Right lobe of liver (tissue), 6 donors: ENCODE results near the gene ADAMTS14. TPM values are rescaled to one million over a fixed set of nuclear protein-coding genes. Genes with fewer than 3 reads are reported as not detected.
"Not testable (repeated sequence)": the region's sequence is repeated elsewhere in the genome, so short reads cannot be mapped to it uniquely, and the experiment has no call there.

Experiments
- ATAC-seq, 4 donors: fragments of 200-7000 bp; cut with Tn5 transposase; one replicate each; pipeline ENCODE4 v1.9.1; 2020; ENCODE audit warnings: mild to moderate bottlenecking in 4 of 4, moderate library complexity in 4 of 4
- DNase-seq, 3 donors: peaks; one replicate each; pipeline ENCODE4 v3.0.0-alpha.2; 2020
- H3K27ac ChIP-seq, 3 donors: fragments of 200-600 bp; one replicate each; pipeline ENCODE4 v1.8.0; 2022
- H3K27me3 ChIP-seq, 2 donors: fragments of 200-600 bp; one replicate each; pipeline ENCODE4 v1.8.0; 2022
- H3K36me3 ChIP-seq, 4 donors: fragments of 200-600 bp; sonication (generic) in 1 of 4; one replicate each; pipeline versions ENCODE4 v1.5.1 to v1.8.0; 2017 to 2022; ENCODE audit warnings: control low read depth in 1 of 4
- H3K4me1 ChIP-seq, 4 donors: fragments of 200-600 bp; sonication (generic) in 1 of 4; one replicate each; pipeline versions ENCODE4 v1.5.1 to v1.8.0; 2017 to 2022; ENCODE audit warnings: control low read depth in 1 of 4
- H3K4me3 ChIP-seq, 3 donors: fragments of 200-600 bp; one replicate each; pipeline ENCODE4 v1.8.0; 2022
- H3K9me3 ChIP-seq, 4 donors: fragments of 200-600 bp; sonication (generic) in 1 of 4; one replicate each; pipeline versions ENCODE4 v1.5.1 to v1.8.0; 2017 to 2022; ENCODE audit warnings: control low read depth in 1 of 4
- POLR2A ChIP-seq: fragments of 450-650 bp; IDR thresholded peaks from one replicate; pipeline ENCODE4 v1.6.1; 2017; ENCODE audit warnings: antibody characterized with exemption, mild to moderate bottlenecking
- WGBS: methylation state at CpG from one replicate; pipeline ENCODE4 v1.1.6; 2018; ENCODE audit warnings: low coverage, low lambda C conversion rate; ENCODE audit not compliant: insufficient coverage; ENCODE audit errors: missing lambda C conversion rate; 5-methylcytosine and 5-hydroxymethylcytosine counted together
- intact Hi-C, 2 donors: fragments of 100-400 bp; cut with DNase I; formaldehyde crosslinking; loops; one replicate each; pipeline versions ENCODE4 v1.11.2 to v1.14.1; 2022
- total RNA-seq, 6 experiments: library from RNA; depleted of rRNA in 2 of 6; stranded (reverse); fragments of >200 nt in 2 of 6; fragmentation: NEBNext Ultra II Directional in 3 of 6; extraction: Animal tissue kit (Norgen Biotek cat#: 25700) in 3 of 6; gene quantifications; one replicate each; pipeline versions ENCODE4 v1.1.0 to v1.2.4, GENCODE V29; 2016 to 2023
- TF ChIP-seq, protein P1 (sequence below), 4 donors: fragments of 200-600 bp in 3 of 4; fragments of 450-650 bp in 1 of 4; IDR thresholded peaks; one replicate each; pipeline versions ENCODE4 v1.5.1 to v1.8.0; 2016 to 2022; ENCODE audit warnings: antibody characterized with exemption in 4 of 4, mild to moderate bottlenecking in 2 of 4
- donor health status: DM: no; HTN: yes; CAD: no.
- donor health status: DM: no; HTN: no; CAD: no.
- donor health status: DM: no; HTN: no; CAD: no.
- donor health status: DM: no; HTN: yes; CAD: no.
- donor health status: DM: no; HTN: yes; CAD: no.

Gene ADAMTS14
- total RNA-seq, 6 experiments from 2014 or later = 0.06 to 0.18 (median 0.11) TPM

DNA sequence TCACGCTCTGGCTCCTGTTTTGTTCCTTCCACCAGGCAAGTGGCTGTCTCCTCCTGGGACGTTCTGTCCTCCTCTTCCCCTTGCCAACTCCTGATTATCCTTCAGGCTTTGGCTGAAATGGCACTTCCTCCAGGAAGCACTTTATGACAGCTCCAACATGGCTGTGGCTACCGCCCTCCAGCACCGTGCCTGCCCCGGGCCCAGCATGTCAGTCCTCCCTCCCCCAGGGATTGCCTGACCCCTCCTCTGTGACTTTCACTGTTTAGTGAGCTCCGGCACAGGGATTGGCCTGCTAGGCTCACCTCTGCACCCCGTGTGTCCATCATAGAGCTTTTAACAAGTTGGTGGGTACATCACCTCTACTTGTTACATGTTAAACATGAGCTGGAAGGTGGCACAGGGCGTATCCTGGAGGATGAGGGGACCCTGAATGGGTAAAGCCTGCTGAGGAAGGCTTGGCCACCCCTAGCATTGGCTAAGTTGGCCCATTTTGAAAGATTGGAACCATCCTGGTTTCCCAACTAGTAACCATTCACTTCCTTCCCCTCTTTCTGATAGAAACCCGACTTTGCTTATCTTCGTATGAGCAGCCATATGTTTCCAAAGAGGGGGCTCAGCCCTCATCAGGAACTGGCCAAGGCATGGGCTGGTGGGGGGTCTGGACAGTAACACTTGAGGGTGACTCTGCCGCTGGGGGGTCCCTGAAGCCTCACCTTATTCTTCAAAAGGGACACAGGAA, 10.5 kb upstream of the ADAMTS14 start:
- no peak overlapping the region for H3K4me3 ChIP-seq
- intact Hi-C loops = no loop called here
- DNase-seq (peak in 2 of 3 donors; percentile 25 to 26), ATAC-seq (no peak)
- TF ChIP-seq, protein P1, sequence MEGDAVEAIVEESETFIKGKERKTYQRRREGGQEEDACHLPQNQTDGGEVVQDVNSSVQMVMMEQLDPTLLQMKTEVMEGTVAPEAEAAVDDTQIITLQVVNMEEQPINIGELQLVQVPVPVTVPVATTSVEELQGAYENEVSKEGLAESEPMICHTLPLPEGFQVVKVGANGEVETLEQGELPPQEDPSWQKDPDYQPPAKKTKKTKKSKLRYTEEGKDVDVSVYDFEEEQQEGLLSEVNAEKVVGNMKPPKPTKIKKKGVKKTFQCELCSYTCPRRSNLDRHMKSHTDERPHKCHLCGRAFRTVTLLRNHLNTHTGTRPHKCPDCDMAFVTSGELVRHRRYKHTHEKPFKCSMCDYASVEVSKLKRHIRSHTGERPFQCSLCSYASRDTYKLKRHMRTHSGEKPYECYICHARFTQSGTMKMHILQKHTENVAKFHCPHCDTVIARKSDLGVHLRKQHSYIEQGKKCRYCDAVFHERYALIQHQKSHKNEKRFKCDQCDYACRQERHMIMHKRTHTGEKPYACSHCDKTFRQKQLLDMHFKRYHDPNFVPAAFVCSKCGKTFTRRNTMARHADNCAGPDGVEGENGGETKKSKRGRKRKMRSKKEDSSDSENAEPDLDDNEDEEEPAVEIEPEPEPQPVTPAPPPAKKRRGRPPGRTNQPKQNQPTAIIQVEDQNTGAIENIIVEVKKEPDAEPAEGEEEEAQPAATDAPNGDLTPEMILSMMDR (IDR thresholded peaks at IDR 0.05) = no peak
- no peak for TF ChIP-seq POLR2A
- H3K9me3 ChIP-seq = no peaks in the 10 kb centered on the region
- H3K27ac ChIP-seq = no peak overlapping the region
- H3K27me3 ChIP-seq = no peaks in the 10 kb centered on the region
- H3K36me3 ChIP-seq = no peaks in the 10 kb centered on the region
- H3K4me1 ChIP-seq = no peaks in the 10 kb centered on the region
- WGBS = 51% methylated on average over 9 of the region's 11 CpGs

DNA sequence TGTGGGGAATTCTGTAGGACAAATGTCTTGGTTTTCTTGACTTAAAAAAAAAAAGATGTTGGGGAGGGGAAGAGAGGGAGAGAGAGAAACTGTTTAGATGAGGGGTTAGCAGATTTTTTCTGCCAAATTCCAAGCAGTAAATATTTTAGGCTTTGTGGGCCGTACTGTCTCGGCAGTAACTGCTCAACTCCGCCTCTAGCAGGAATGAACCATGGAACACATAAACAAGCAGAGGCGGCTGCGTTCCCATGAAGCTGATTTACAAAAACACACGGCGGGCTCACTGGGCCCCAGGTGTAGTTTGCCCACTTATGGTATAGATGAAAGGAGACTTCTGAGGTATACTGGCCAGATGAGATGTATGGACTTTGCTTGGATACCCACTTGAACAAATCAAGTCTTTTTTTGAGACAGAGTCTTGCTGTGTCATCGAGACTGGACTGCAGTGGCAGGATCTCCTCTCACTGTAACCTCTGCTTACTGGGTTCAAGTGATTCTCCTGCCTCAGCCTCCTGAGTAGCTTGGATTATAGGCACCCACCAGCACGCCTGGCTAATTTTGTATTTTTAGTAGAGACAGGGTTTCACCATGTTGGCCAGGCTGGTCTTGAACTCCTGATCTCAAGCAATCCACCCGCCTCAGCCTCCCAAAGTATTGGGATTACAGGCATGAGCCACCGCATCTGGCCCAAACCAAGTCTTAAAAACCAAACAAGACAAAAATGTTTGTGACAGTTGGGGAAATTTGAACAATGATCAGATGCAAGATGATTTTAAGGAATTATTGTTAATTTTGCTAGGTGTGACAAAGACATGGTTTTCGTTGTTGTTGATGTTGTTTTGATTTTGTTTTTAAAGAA, 9.7 kb upstream of the ADAMTS14 start:
- no peak overlapping the region for H3K27ac ChIP-seq
- ATAC-seq (no peak), DNase-seq (peak in 2 of 3 donors; percentile 8 to 45)
- 75% methylated on average over 9 of the region's 12 CpGs for WGBS
- TF ChIP-seq, protein P1 (IDR thresholded peaks at IDR 0.05) = no peak
- no peak for TF ChIP-seq POLR2A
- H3K9me3 ChIP-seq = no peaks in the 10 kb centered on the region
- H3K4me1 ChIP-seq = no peaks in the 10 kb centered on the region
- H3K4me3 ChIP-seq = no peak overlapping the region
- intact Hi-C loops = no loop called here
- no peaks in the 10 kb centered on the region for H3K27me3 ChIP-seq
- no peaks in the 10 kb centered on the region for H3K36me3 ChIP-seq

DNA sequence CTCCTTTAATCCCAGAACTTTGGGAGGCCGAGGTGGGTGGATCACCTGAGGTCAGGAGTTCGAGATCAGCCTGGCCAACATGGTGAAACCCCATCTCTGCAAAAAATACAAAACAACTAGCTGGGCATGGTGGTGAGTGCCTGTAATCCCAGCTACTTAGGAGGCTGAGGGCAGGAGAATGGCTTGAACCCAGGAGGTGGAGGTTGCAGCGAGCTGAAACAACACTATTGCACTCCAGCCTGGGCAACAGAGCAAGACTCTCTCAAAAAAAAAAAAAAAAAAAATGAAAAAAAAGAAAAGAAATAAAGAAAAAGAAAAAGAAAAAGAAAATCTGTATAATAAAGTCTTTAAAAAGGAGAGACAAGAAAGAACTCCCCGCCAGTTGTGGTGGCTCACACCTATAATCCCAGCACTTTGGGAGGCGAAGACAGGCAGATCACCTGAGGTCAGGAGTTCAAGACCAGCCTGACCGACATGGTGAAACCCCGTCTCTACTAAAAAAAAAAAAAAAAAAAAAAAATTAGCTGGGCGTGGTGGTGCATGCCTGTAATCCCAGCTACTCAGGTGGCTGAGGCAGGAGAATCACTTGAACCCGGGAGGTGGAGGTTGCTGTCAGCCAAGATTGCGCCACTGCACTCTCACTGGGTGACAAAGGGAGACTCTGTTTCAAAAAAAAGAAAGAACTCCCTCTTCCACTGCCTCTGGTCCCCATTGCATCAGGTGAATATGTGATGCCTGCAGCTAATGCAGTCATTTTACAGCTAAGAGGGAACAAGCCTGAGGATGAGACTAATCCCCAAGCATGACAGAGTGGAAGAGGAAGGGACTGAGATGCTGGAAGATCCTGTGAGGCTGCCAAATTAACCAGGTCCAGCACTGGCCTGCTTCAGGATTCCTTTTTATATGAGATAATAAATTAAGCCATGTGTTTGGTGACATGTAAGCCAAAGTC, 8.6 kb upstream of the ADAMTS14 start:
- H3K27ac ChIP-seq, H3K4me1 ChIP-seq, ATAC-seq, H3K9me3 ChIP-seq, intact Hi-C loops, H3K4me3 ChIP-seq, H3K27me3 ChIP-seq, H3K36me3 ChIP-seq: not testable (repeated sequence)
- DNase-seq = peak in 1 of 3 donors; percentile 15
- 62% methylated on average over 6 of the region's 10 CpGs for WGBS

DNA sequence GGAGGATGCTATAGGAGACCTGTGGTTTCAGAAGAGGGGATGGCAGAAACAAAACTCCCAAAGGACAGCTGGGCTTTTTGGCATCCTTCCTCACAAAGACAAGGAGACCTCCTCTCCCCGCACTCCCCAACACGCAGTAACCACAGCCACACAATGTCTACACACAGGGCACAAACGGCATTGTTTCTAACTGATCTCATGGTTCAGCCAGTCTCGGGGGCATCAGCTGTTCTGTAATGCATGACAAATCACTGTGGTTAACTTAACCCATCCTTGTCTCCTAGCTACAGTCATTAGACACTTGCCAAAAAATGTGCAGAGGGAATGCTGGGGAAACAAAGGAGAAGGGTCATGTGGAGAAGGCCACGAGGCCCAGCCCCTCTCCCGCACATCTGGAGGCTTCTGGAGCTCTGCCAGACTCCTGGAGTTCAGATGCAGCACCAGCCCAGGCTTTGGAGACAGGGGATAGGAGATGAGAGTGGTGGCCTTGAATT, 7.6 kb upstream of the ADAMTS14 start:
- intact Hi-C loops = no loop called here
- 44% methylated on average over 6 of the region's 6 CpGs for WGBS
- Histone ChIP-seq H3K9me3 (no peaks in the 10 kb centered on the region), H3K36me3 (no peaks in the 10 kb centered on the region), H3K27ac (no peak overlapping the region), H3K4me1 (no peaks in the 10 kb centered on the region), H3K27me3 (no peaks in the 10 kb centered on the region), H3K4me3 (no peak overlapping the region)
- DNase-seq (peak in 2 of 3 donors; percentile 18 to 39), ATAC-seq (no peak)
- TF ChIP-seq POLR2A = no peak
- TF ChIP-seq, protein P1 (IDR thresholded peaks at IDR 0.05) = no peak
